PFSK-1 (cell line): Measurements from ENCODE around the gene GARIN3.

Source experiments
- POLR2AphosphoS5 ChIP-seq: IDR thresholded peaks from 2 replicates; pipeline ENCODE4 v1.6.1; 2012; ENCODE audit warnings: low read depth, mild to moderate bottlenecking, control low read depth, low read length, moderate library complexity
- SIN3A ChIP-seq: IDR thresholded peaks from 2 replicates; pipeline ENCODE4 v1.6.1; 2012; ENCODE audit warnings: mild to moderate bottlenecking, low read length, moderate library complexity, borderline replicate concordance; ENCODE audit not compliant: insufficient read depth
- TAF1 ChIP-seq: IDR thresholded peaks from 2 replicates; pipeline ENCODE4 v1.6.1; 2012; ENCODE audit warnings: low read length, control low read depth, borderline replicate concordance; ENCODE audit not compliant: insufficient read depth

DNA sequence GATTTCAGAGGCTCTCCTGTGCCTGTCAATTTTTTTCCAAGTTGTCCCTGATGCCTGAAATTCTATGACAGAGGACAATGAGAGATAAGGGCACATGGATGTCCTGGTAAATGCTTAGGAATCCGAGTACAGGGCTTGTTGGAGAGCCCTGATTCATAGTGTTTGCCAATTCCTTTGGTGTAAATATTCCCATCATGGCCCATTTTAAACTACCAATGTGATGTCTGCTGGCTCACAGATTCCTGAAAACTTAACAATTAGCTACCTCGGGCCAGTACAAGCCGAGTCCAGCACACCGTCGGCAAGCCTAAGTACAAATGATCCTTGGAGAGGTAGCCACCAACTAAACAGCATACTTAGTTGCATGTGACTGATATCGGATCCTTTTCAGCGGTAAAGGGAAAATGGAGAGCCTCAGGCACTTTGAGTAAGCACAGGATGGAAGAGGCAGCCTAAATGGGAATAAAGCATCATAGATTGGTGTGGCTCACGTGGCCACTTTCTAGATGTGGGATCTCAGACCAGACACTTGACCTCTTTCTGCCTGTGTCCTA is 18.1 kb upstream of the GARIN3 start:
- TF ChIP-seq TAF1 (no peak), SIN3A (no peak), POLR2AphosphoS5 (no peak)
